Stimulated activated CD4-positive, alpha-beta T cell treated with anti-CD3 and anti-CD28 coated beads, Interleukin-2, amount 100 ng/mL, for 4 hours (primary cell): ENCODE data around the gene CASTOR2.
"Not testable (repeated sequence)": the region's sequence is repeated elsewhere in the genome, so short reads cannot be mapped to it uniquely, and the experiment has no call there.

Source experiments
- DNase-seq: peaks from one replicate; pipeline ENCODE4 v3.0.0-alpha.2; 2020; ENCODE audit warnings: low read depth

CASTOR2 gene

GRCh38 chr7:74994869-74995543 is 30.5 kb downstream of the CASTOR2 start:
- DNase-seq, result not testable (repeated sequence)

- DNase-seq, result not testable (repeated sequence)
Measured at GRCh38 chr7:74996361-74996760, 31.9 kb downstream of the CASTOR2 start.

DNA sequence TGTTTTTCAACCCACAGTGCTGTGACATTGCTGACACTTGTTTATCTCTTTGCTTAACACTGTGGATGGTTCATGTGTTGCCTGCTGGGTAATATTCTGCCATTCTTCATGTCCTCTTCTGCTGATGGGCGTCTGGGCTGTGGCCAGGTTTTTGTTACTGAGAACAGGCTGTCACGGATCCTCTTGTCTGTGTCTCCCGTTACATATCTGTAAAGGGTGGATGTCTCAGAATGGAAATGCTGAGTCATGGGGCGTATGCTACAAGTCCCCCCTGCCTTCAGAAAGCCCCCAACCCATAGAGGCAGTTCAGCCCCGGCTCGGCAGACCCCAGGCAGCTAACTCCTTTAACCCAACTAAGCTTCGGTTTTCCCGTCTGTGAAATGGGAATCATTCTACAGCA is 33.3 kb downstream of the CASTOR2 start:
- not testable (repeated sequence) for DNase-seq

DNA sequence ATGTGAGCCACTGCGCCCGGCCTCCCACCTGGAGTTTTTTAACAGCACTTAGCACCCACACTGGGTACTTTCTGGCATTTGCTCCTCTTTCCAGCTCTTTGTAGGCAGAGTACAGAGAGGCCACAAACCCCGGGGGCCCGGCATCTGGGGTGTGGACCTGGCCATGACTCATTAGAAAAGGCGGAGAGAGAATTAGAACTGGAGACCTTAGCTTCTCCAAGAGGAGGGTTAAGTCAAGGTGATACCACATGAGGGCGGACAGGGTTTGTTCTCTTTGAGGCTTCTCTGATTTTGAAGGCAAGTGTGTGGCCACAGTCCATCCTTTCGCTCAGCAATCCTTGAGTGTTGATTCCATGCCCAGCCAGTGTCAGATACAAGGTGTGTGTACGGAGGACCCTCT is 36.9 kb downstream of the CASTOR2 start:
- DNase-seq, result not testable (repeated sequence)

GRCh38 chr7:75010036-75010435 is 45.5 kb downstream of the CASTOR2 start:
- no peak for DNase-seq

GRCh38 chr7:75017832-75018231 is 53.3 kb downstream of the CASTOR2 start:
- DNase-seq, result no peak

DNA sequence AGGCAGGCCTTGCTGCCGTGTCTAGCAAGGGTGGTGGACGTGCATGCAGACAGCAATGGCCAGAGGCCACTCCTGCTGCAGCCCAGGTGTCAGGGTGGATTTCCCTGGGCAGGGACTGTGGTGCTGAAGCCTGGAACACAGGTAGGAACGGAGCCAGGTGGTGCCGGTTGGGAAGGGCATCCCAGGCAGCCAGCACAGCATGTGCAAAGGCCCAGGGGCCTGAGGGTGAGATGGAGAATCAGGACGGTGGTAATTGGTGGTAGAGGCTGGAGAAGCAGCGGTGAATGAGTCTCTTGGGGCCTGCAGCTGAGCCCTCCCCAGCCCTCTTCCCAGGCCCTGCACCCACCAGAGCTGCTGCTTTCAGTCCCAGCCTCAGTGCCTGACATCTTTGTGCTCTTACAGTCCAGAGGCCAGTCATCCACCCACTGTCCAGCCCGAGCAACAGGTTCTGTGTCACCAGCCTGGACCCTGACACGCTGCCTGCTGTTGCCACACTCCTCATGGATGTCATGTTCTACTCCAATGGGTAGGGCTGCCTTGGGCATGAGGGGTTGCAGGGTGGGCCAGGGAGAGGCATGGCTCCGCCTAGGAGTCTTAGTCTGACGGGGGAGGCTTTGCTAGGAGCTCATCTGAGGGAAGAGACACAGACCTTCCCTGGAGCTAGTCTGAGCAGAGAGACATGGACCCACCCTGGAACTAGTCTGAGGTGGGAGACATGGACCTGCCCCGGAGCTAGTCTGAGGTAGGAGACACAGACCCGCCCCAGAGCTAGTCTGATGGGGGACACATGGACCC is 54.3 kb downstream of the CASTOR2 start:
- no peak for DNase-seq

- DNase-seq, result no peak
Measured at GRCh38 chr7:75019800-75020199, 55.3 kb downstream of the CASTOR2 start.

- DNase-seq, result no peak
Measured at GRCh38 chr7:75024922-75025321, 60.4 kb downstream of the CASTOR2 start.

- no peak for DNase-seq
Measured at GRCh38 chr7:75028299-75028698, 63.8 kb downstream of the CASTOR2 start.

- no peak for DNase-seq
Measured at GRCh38 chr7:75033064-75033463, 68.6 kb downstream of the CASTOR2 start.

GRCh38 chr7:75033826-75034225 is 69.3 kb downstream of the CASTOR2 start:
- DNase-seq, result no peak

DNA sequence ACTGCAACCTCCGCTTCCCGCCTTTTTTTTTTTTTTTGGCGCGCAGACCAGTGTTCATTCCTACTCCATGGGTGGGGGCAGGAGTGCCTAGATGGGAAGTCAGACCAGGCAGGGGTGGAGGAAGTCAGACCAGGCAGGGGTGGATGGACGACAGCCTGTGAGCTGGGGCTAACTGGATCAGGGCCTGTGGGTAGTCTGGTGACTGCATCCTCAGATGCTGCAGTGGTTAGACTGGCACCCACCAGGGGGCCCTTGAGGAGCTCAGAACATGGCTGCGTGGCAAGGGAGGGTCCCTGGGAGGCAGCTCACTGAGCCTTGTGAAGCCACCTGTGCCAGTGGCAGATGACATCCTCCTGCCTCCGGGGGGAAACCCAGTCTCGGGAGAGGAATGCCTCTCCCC is 74.0 kb downstream of the CASTOR2 start:
- no peak for DNase-seq

- DNase-seq, result no peak
Measured at GRCh38 chr7:75039166-75039565, 74.7 kb downstream of the CASTOR2 start.

- no peak for DNase-seq
Measured at GRCh38 chr7:75039709-75040108, 75.2 kb downstream of the CASTOR2 start.

DNA sequence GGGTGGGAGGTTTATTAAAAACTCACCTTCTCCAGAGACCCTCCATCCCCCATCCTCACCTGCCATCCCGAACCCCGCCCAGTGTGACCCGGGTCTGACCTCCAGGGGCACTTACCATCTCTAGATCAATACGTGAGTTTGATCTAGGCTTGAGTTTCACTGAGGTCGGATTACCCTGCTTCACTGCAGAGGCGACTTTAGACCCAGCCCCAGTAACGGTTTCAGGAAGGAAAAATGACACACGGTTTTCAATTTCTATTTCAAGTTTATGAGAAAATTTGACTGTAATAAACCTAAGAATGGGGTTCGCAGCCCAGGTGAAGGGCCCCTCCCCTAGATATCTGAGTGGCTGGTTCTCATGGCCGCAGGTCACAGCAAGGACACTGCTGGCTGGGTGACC is 76.0 kb downstream of the CASTOR2 start:
- no peak for DNase-seq

- DNase-seq, result no peak
Measured at GRCh38 chr7:75042286-75042685, 77.8 kb downstream of the CASTOR2 start.

GRCh38 chr7:75042831-75043703 is 78.6 kb downstream of the CASTOR2 start:
- no peak for DNase-seq

DNA sequence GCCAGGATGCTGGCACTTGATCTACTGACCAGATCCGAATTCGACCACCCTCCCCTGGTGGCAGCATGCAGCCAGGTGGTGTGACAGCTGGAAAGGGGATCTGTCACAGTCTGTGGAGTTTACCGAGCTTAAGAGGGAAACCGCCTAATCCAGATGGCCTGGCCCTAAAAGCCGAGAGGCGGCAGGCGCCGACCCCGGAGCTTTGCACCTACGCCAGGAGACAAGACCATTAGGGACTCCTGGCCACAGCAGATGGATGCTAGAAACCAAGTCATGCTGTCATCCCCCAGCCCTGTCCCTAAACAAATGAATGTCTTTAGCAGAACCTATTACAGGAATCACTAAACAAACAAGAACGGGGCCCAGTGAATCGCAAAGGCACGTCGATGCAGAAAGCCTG is 81.4 kb downstream of the CASTOR2 start:
- DNase-seq, result no peak

- DNase-seq, result no peak
Measured at GRCh38 chr7:75048435-75049379, 84.2 kb downstream of the CASTOR2 start.

DNA sequence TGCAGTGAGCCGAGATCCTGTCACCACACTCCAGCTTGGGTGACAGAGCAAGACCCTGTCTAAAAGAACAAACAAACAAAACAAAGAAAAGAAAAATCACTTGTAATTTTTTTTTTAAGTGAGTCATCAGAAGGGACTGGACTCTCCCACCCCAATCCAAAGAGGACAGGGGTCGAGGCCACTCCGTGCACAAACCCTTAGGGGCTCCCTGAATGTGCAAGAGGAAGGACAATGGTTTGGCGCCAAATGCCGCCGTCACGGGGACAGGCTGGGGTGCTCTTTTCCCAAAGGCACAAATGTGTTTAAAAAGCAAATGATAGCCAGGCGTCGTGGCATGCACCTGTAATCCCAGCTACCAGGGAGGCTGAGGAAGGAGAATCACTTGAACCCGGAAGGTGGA is 85.3 kb downstream of the CASTOR2 start:
- DNase-seq, result no peak
